Adipocyte (in vitro differentiated cells): ENCODE data around the gene MYO1G.

Experiments used
- DNase-seq: peaks from one replicate; pipeline ENCODE4 v3.0.0-alpha.2; 2015; ENCODE audit warnings: low read depth
- H3K27me3 ChIP-seq: replicated peaks from 2 replicates; pipeline ENCODE4 v1.7.0; 2013; ENCODE audit warnings: mild to moderate bottlenecking, low read length, moderate library complexity; ENCODE audit not compliant: control insufficient read depth, insufficient read depth
- H3K36me3 ChIP-seq: 2 replicates; pipeline ENCODE4 v1.7.0; 2013; ENCODE audit warnings: low read length, mild to moderate bottlenecking, moderate library complexity; ENCODE audit not compliant: control insufficient read depth, insufficient read depth, severe bottlenecking
- H3K4me1 ChIP-seq: 2 replicates; pipeline ENCODE4 v1.7.0; 2013; ENCODE audit warnings: mild to moderate bottlenecking, low read length, moderate library complexity; ENCODE audit not compliant: control insufficient read depth, insufficient read depth
- H3K4me3 ChIP-seq: 2 replicates; pipeline ENCODE4 v1.7.0; 2013; ENCODE audit warnings: mild to moderate bottlenecking, low read length, moderate library complexity
- H3K9ac ChIP-seq: 2 replicates; pipeline ENCODE4 v1.7.0; 2013; ENCODE audit warnings: mild to moderate bottlenecking, low read length, moderate library complexity
- H3K9me3 ChIP-seq: 2 replicates; pipeline ENCODE4 v1.7.0; 2013; ENCODE audit warnings: mild to moderate bottlenecking, low read length, moderate library complexity; ENCODE audit not compliant: control insufficient read depth

MYO1G gene

GRCh38 chr7:45015313-45015712 is 36.5 kb upstream of the MYO1G start:
- H3K4me1 ChIP-seq, result peaks cover 6% of the 10 kb centered on the region
- H3K4me3 ChIP-seq, result no peak overlapping the region
- H3K9ac ChIP-seq, result no peak overlapping the region
- H3K9me3 ChIP-seq, result no peaks in the 10 kb centered on the region
- no peaks in the 10 kb centered on the region for H3K27me3 ChIP-seq
- no peak for DNase-seq
- H3K36me3 ChIP-seq, result peaks cover 12% of the 10 kb centered on the region

- Histone ChIP-seq H3K9me3 (no peaks in the 10 kb centered on the region), H3K27me3 (no peaks in the 10 kb centered on the region), H3K4me3 (no peak overlapping the region), H3K36me3 (peaks cover 8% of the 10 kb centered on the region), H3K9ac (no peak overlapping the region), H3K4me1 (peaks cover 12% of the 10 kb centered on the region)
- no peak for DNase-seq
These were observed 34.7 kb upstream of the MYO1G start for GRCh38 chr7:45013465-45013967.

GRCh38 chr7:45007571-45008328 is 28.9 kb upstream of the MYO1G start:
- Histone ChIP-seq H3K9me3 (no peaks in the 10 kb centered on the region), H3K27me3 (no peaks in the 10 kb centered on the region), H3K4me1 (peaks cover 7% of the 10 kb centered on the region), H3K36me3 (peaks cover 16% of the 10 kb centered on the region), H3K9ac (no peak overlapping the region), H3K4me3 (no peak overlapping the region)
- no peak for DNase-seq

- Histone ChIP-seq H3K9me3 (no peaks in the 10 kb centered on the region), H3K36me3 (peaks cover 9% of the 10 kb centered on the region), H3K4me3 (no peak overlapping the region), H3K9ac (no peak overlapping the region), H3K4me1 (peaks cover 7% of the 10 kb centered on the region), H3K27me3 (no peaks in the 10 kb centered on the region)
- no peak for DNase-seq
These were observed 28.3 kb upstream of the MYO1G start for GRCh38 chr7:45007106-45007505.

- no peak overlapping the region for H3K9ac ChIP-seq
- H3K36me3 ChIP-seq, result peaks cover 9% of the 10 kb centered on the region
- no peaks in the 10 kb centered on the region for H3K9me3 ChIP-seq
- H3K27me3 ChIP-seq, result no peaks in the 10 kb centered on the region
- DNase-seq, result no peak
- H3K4me1 ChIP-seq, result peaks cover 11% of the 10 kb centered on the region
- H3K4me3 ChIP-seq, result no peak overlapping the region
These were observed 25.0 kb upstream of the MYO1G start for GRCh38 chr7:45003789-45004188.

- H3K4me1 ChIP-seq, result peaks cover 14% of the 10 kb centered on the region
- H3K9ac ChIP-seq, result no peak overlapping the region
- DNase-seq, result no peak
- H3K27me3 ChIP-seq, result no peaks in the 10 kb centered on the region
- peaks cover 5% of the 10 kb centered on the region for H3K36me3 ChIP-seq
- H3K4me3 ChIP-seq, result peak overlapping the region; percentile 88
- no peaks in the 10 kb centered on the region for H3K9me3 ChIP-seq
These were observed 23.0 kb upstream of the MYO1G start for GRCh38 chr7:45001826-45002225.

GRCh38 chr7:45001138-45001694 is 22.4 kb upstream of the MYO1G start:
- peak overlapping the region; percentile 88 for H3K4me3 ChIP-seq
- peaks cover 5% of the 10 kb centered on the region for H3K36me3 ChIP-seq
- H3K9ac ChIP-seq, result peak overlapping the region; percentile 92
- peak; percentile 24 for DNase-seq
- H3K9me3 ChIP-seq, result no peaks in the 10 kb centered on the region
- H3K4me1 ChIP-seq, result peaks cover 17% of the 10 kb centered on the region
- H3K27me3 ChIP-seq, result no peaks in the 10 kb centered on the region

GRCh38 chr7:45000093-45001032 is 21.5 kb upstream of the MYO1G start, which contains the start of gene CCM2:
CCM2 (plus strand) TSS chr7:45000201; CDS start chr7:45000334, 133 bp downstream.
- Histone ChIP-seq H3K9ac (peak within 1 kb of the TSS; percentile 92), H3K36me3 (no peaks in the 10 kb centered on the region), H3K9me3 (no peaks in the 10 kb centered on the region), H3K4me3 (peak within 1 kb of the TSS; percentile 88), H3K4me1 (peaks cover 17% of the 10 kb centered on the region), H3K27me3 (no peaks in the 10 kb centered on the region)
- DNase-seq, result peak; percentile 75

- peak overlapping the region; percentile 87 for H3K9ac ChIP-seq
- H3K27me3 ChIP-seq, result no peaks in the 10 kb centered on the region
- peak; percentile 100 for DNase-seq
- peak overlapping the region; percentile 86 for H3K4me3 ChIP-seq
- peaks cover 17% of the 10 kb centered on the region for H3K4me1 ChIP-seq
- H3K36me3 ChIP-seq, result no peaks in the 10 kb centered on the region
- H3K9me3 ChIP-seq, result no peaks in the 10 kb centered on the region
These were observed 20.7 kb upstream of the MYO1G start for GRCh38 chr7:44999245-45000092.

GRCh38 chr7:44998153-44998871 is 19.5 kb upstream of the MYO1G start:
- no peaks in the 10 kb centered on the region for H3K9me3 ChIP-seq
- no peaks in the 10 kb centered on the region for H3K27me3 ChIP-seq
- peak overlapping the region; percentile 33 for H3K9ac ChIP-seq
- DNase-seq, result no peak
- H3K4me3 ChIP-seq, result peak overlapping the region; percentile 86
- H3K4me1 ChIP-seq, result peaks cover 17% of the 10 kb centered on the region
- no peaks in the 10 kb centered on the region for H3K36me3 ChIP-seq
